ENCODE data around the gene UACA. TPM values are rescaled to one million over a fixed set of nuclear protein-coding genes. Genes with fewer than 3 reads are reported as not detected.
"Not testable (repeated sequence)": the region's sequence is repeated elsewhere in the genome, so short reads cannot be mapped to it uniquely, and the experiment has no call there.

UACA gene
- total and polyA plus RNA-seq, 8 donors, result 4.9 to 135 (median 36.1) TPM

DNA sequence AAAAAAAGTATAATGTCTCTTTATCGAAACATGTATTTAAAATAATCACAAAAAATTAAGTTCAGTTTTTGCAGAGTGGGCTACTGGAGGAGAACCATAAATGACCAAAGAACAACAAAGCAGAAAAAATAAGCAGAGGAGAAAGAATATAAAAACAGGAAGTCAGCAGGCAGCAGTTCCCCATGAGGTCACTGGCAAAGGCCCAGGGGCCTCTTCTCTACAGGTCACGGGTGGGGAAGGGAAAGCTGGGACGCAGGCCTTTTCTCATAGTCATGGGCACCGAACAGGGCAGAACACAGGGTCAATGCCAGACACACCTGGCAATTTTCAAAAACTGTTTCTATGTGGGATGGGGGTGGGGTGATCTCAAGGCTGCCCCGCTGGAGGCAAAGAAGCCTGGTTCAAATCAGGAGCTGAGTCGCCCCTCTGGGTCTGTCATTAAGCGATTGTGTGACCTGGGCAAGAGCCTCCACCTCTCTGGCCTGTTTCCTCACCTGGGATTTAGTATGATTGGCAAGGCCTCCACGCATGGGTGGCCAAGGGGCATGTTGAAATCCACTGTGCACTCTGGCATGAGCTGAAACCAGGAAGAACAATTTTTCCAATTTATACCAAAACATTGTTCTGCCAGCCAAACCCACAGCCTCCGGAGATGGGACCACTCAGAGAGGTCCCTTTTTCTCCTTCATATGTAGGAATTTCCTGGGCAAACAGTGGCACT lies 43.8 kb upstream of the UACA start:
- TF ChIP-seq POLR2AphosphoS5 (IDR thresholded peaks at IDR 0.05) (no peak), POLR2A (IDR thresholded peaks at IDR 0.05) (no peak), EP300 (IDR thresholded peaks at IDR 0.05) (no peak)
- TF ChIP-seq, protein P1, sequence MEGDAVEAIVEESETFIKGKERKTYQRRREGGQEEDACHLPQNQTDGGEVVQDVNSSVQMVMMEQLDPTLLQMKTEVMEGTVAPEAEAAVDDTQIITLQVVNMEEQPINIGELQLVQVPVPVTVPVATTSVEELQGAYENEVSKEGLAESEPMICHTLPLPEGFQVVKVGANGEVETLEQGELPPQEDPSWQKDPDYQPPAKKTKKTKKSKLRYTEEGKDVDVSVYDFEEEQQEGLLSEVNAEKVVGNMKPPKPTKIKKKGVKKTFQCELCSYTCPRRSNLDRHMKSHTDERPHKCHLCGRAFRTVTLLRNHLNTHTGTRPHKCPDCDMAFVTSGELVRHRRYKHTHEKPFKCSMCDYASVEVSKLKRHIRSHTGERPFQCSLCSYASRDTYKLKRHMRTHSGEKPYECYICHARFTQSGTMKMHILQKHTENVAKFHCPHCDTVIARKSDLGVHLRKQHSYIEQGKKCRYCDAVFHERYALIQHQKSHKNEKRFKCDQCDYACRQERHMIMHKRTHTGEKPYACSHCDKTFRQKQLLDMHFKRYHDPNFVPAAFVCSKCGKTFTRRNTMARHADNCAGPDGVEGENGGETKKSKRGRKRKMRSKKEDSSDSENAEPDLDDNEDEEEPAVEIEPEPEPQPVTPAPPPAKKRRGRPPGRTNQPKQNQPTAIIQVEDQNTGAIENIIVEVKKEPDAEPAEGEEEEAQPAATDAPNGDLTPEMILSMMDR (IDR thresholded peaks at IDR 0.05), result no peak
- Histone ChIP-seq H3K27ac (peak overlapping the region in 2 of 5 donors; percentile 20 to 22), H3K27me3 (no peaks in the 10 kb centered on the region), H3K9me3 (no peaks in the 10 kb centered on the region), H3K36me3 (no peaks in the 10 kb centered on the region), H3K4me3 (no peak overlapping the region), H3K4me1 (peaks cover 0 to 16% (median 3%) of the 10 kb centered on the region in 4 donors)
- WGBS, 5 donors, result 67 to 77% (median 69%) methylated on average over 9 of the region's 9 CpGs
- intact Hi-C loops (cut with DNase I; ENCODE audit: low total_unique reads), result no loop called here
- DNase-seq, result peak; percentile 30 to 42

DNA sequence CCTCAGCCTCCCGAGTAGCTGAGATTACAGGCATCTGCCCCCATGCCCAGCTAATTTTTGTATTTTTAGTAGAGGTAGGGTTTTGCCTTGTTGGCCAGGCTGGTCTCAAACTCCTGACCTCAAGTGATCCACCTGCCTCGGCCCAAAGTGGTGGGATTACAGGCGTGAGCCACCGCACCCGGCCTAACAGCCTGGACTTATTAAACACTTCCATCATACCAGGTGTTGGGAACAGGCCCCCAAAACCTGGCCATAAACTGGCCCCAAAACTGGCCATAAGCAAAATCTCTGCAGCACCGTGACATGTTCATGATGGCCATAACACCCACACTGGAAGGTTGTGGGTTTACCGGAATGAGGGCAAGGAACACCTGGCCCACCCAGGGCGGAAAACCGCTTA lies 41.0 kb upstream of the UACA start:
- H3K36me3 ChIP-seq; DNase-seq; H3K4me3 ChIP-seq; H3K27me3 ChIP-seq; H3K9me3 ChIP-seq; H3K27ac ChIP-seq; intact Hi-C loops (cut with DNase I; ENCODE audit: low total_unique reads): not testable (repeated sequence)
- H3K4me1 ChIP-seq, result peaks cover 5 to 30% (median 16%) of the 10 kb centered on the region in 4 donors
- 93 to 99% (median 97%) methylated on average over 9 of the region's 9 CpGs for WGBS, 5 donors

DNA sequence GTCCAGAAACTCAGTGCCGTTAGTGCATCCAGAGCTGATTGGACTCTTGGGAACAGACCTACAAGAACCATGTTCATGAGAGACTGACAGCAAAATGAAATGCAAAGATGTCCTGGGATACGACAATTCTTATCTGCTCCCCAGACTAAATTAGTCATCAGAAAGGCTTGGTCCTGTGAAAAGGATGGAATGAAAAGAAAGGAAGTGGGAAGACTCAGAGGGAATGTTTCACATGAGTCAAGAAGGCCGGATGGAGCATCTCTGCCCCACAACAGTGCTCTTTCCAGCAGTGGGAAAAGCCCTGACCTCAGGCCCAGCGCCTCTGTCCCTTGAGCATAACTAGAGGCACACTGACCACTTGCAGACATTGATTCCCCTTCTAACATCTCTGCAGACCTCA lies 39.3 kb upstream of the UACA start:
- no peaks in the 10 kb centered on the region for H3K27me3 ChIP-seq
- H3K4me1 ChIP-seq, result peaks cover 5 to 30% (median 17%) of the 10 kb centered on the region in 4 donors
- no peaks in the 10 kb centered on the region for H3K9me3 ChIP-seq
- no peak overlapping the region for H3K27ac ChIP-seq
- 82 to 88% (median 86%) methylated on average over 4 of the region's 4 CpGs for WGBS, 5 donors
- DNase-seq, result no peak
- H3K36me3 ChIP-seq, result no peaks in the 10 kb centered on the region
- H3K4me3 ChIP-seq, result no peak overlapping the region
- intact Hi-C loops (cut with DNase I; ENCODE audit: low total_unique reads), result no loop called here
- TF ChIP-seq EP300 (IDR thresholded peaks at IDR 0.05) (no peak), POLR2AphosphoS5 (IDR thresholded peaks at IDR 0.05) (no peak), POLR2A (IDR thresholded peaks at IDR 0.05) (no peak)
- TF ChIP-seq, protein P1 (IDR thresholded peaks at IDR 0.05), result no peak

DNA sequence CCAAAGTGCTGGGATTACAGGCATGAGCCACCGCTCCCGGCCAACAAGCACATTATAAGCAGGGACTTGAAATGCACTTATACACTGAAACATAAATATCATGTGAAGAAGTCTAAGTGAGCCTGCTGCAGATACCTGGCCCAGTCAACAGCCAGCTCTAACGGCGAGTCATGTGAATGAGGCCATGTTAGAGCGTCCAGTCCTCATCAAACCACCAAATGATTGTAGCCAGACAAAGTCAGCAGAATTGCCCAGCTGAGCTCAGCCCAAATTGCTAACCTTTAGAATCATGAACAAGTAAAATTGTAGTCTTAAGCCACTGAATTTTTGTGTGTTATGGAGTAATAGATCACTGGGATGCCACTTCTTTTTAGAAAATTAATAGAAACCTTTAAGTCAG lies 37.8 kb upstream of the UACA start:
- 84 to 97% (median 92%) methylated on average over 5 of the region's 5 CpGs for WGBS, 5 donors
- no peaks in the 10 kb centered on the region for H3K9me3 ChIP-seq
- peak overlapping the region in 2 of 5 donors; percentile 69 to 71 for H3K27ac ChIP-seq
- H3K36me3 ChIP-seq, result no peaks in the 10 kb centered on the region
- no peak overlapping the region for H3K4me3 ChIP-seq
- no peak for TF ChIP-seq EP300 (IDR thresholded peaks at IDR 0.05)
- TF ChIP-seq POLR2A (IDR thresholded peaks at IDR 0.05), result no peak
- TF ChIP-seq, protein P1 (IDR thresholded peaks at IDR 0.05), result no peak
- no peaks in the 10 kb centered on the region for H3K27me3 ChIP-seq
- intact Hi-C loops (cut with DNase I; ENCODE audit: low total_unique reads), result no loop called here
- peaks cover 5 to 24% (median 17%) of the 10 kb centered on the region in 4 donors for H3K4me1 ChIP-seq
- no peak for DNase-seq

Measured in stomach (tissue), 9 donors.